Endothelial cell of umbilical vein (primary cell): ENCODE results near the gene TRERF1. TPM values are rescaled to one million over a fixed set of nuclear protein-coding genes. Genes with fewer than 3 reads are reported as not detected.

ENCODE experiments used
- BruUV-seq: library from RNA; stranded (reverse); fragments of 400-500 nt; replicated peaks from 2 replicates; lab custom pipeline; 2021; lab: Mats Ljungman, UMichigan
- CTCF ChIA-PET: fragments of 300-600, 350-600 bp; sonication (Branson Sonifier 250); formaldehyde crosslinking; loops from one replicate; lab custom pipeline; 2021; ENCODE audit warnings: antibody characterized with exemption, inconsistent platforms; lab: Charles Lee
- POLR2A ChIA-PET: fragments of 300-600, 350-600 bp; sonication (Branson Sonifier 250); formaldehyde crosslinking; loops from one replicate; lab custom pipeline; 2021; ENCODE audit warnings: antibody characterized with exemption, inconsistent platforms; lab: Charles Lee
- DNase-seq: peaks from one replicate; pipeline ENCODE4 v3.0.0-alpha.2; 2011; ENCODE audit warnings: low read depth, low spot score
- FAIRE-seq: peaks from 2 replicates; lab custom pipeline; 2011; peaks lifted over from hg19 to GRCh38; lab: Jason Lieb, UNC
- H2AFZ ChIP-seq: 2 replicates; pipeline ENCODE4 v1.6.0; 2012; ENCODE audit warnings: low read depth, low read length, control low read depth, inconsistent platforms
- H3K27ac ChIP-seq: 2 replicates; pipeline ENCODE4 v1.5.1; 2011; ENCODE audit warnings: low read depth, mild to moderate bottlenecking, control low read depth, low read length, moderate library complexity; ENCODE audit not compliant: insufficient read depth
- H3K27me3 ChIP-seq, 2 experiments: 2 replicates each; pipeline versions ENCODE4 v1.6.0 to v1.6.1; 2011; ENCODE audit warnings: low read length in 2 of 2, mixed read lengths in 1 of 2; ENCODE audit not compliant: control insufficient read depth in 2 of 2, insufficient read depth in 2 of 2
- H3K36me3 ChIP-seq, 2 experiments: 2 replicates in 1 of 2; 3 replicates in 1 of 2; pipeline ENCODE4 v1.5.1; 2011; ENCODE audit warnings: low read length in 2 of 2, mild to moderate bottlenecking in 1 of 2, moderate library complexity in 1 of 2; ENCODE audit not compliant: control insufficient read depth in 2 of 2, insufficient read depth in 2 of 2; ENCODE audit errors: extremely low read depth in 1 of 2
- H3K4me1 ChIP-seq: 3 replicates; pipeline ENCODE4 v1.5.1; 2011; ENCODE audit warnings: mild to moderate bottlenecking, low read length; ENCODE audit not compliant: control insufficient read depth, insufficient read depth; ENCODE audit errors: extremely low read depth
- H3K4me2 ChIP-seq: 2 replicates; pipeline ENCODE4 v1.6.1; 2011; ENCODE audit warnings: low read length, control low read depth, mixed read lengths; ENCODE audit not compliant: insufficient read depth
- H3K4me3 ChIP-seq, 3 experiments: fragments of 200-600 bp in 1 of 3; sonication (generic), shearing (Covaris generic) in 1 of 3; replicated peaks in 1 of 3; 2 replicates each; pipeline ENCODE4 v1.5.1; 2011 to 2016; ENCODE audit warnings: control low read depth in 3 of 3, low read length in 3 of 3, mild to moderate bottlenecking in 2 of 3, inconsistent platforms in 1 of 3, low read depth in 1 of 3, moderate library complexity in 1 of 3; ENCODE audit not compliant: insufficient read depth in 1 of 3
- H3K79me2 ChIP-seq: 2 replicates; pipeline ENCODE4 v1.6.0; 2012; ENCODE audit warnings: low read length, inconsistent platforms; ENCODE audit not compliant: control insufficient read depth, insufficient read depth
- H3K9ac ChIP-seq: replicated peaks from 2 replicates; pipeline ENCODE3; 2011; ENCODE audit warnings: low read length, control low read depth; ENCODE audit not compliant: insufficient read depth; ENCODE audit errors: extremely low read depth
- H3K9me1 ChIP-seq: replicated peaks from 3 replicates; pipeline ENCODE4 v1.6.0; 2011; ENCODE audit warnings: mild to moderate bottlenecking, low read length; ENCODE audit not compliant: control insufficient read depth, insufficient read depth; ENCODE audit errors: extremely low read depth
- H3K9me3 ChIP-seq: replicated peaks from 2 replicates; pipeline ENCODE4 v1.5.1; 2012; ENCODE audit warnings: low read length, inconsistent platforms; ENCODE audit not compliant: control insufficient read depth, insufficient read depth
- H4K20me1 ChIP-seq: replicated peaks from 2 replicates; pipeline ENCODE3; 2011; ENCODE audit warnings: mild to moderate bottlenecking, low read length; ENCODE audit not compliant: control insufficient read depth, insufficient read depth; ENCODE audit errors: extremely low read depth
- EZH2 ChIP-seq: IDR thresholded peaks from 2 replicates; pipeline ENCODE4 v1.6.1; 2012; ENCODE audit warnings: borderline replicate concordance, low read depth, mild to moderate bottlenecking, moderate library complexity, low read length, inconsistent platforms; ENCODE audit not compliant: severe bottlenecking
- FOS ChIP-seq: IDR thresholded peaks from 2 replicates; pipeline ENCODE4 v1.6.1; 2011; ENCODE audit warnings: mild to moderate bottlenecking, low read length, moderate library complexity, borderline replicate concordance; ENCODE audit not compliant: insufficient read depth
- GATA2 ChIP-seq: IDR thresholded peaks from 2 replicates; pipeline ENCODE4 v1.7.0; 2011; ENCODE audit warnings: low read depth, mild to moderate bottlenecking, moderate library complexity, mixed read lengths, low read length; ENCODE audit not compliant: insufficient read length, insufficient read depth
- JUN ChIP-seq: IDR thresholded peaks from 2 replicates; pipeline ENCODE4 v1.6.1; 2011; ENCODE audit warnings: borderline replicate concordance, low read depth; ENCODE audit not compliant: insufficient read length, insufficient read depth
- MAX ChIP-seq: IDR thresholded peaks from 2 replicates; pipeline ENCODE4 v1.6.1; 2011; ENCODE audit not compliant: insufficient read depth, insufficient read length
- MYC ChIP-seq: IDR thresholded peaks from one replicate; pipeline ENCODE4 v1.6.1; 2011; ENCODE audit warnings: mild to moderate bottlenecking, low read depth, low read length
- POLR2A ChIP-seq: IDR thresholded peaks from 2 replicates; pipeline ENCODE4 v1.6.1; 2012; ENCODE audit warnings: low read depth, mild to moderate bottlenecking, control low read depth, low read length
- POLR2AphosphoS5 ChIP-seq: IDR thresholded peaks from 2 replicates; pipeline ENCODE4 v1.6.1; 2012; ENCODE audit warnings: low read depth, mild to moderate bottlenecking, control low read depth, low read length, moderate library complexity; ENCODE audit not compliant: insufficient read depth
- dilution Hi-C: fragments of 300-500 bp; cut with MboI; formaldehyde crosslinking; loops from one replicate; pipeline ENCODE4 v1.15.0; 2019; ENCODE audit warnings: low sequenced_read_pairs; ENCODE audit not compliant: extremely low pct_ligation_motif_present
- intact Hi-C: fragments of 100-400 bp; cut with micrococcal nuclease; formaldehyde crosslinking; loops from one replicate; pipeline ENCODE4 v1.10.0; 2022
- polyA plus RNA-seq, 4 experiments: library from polyadenylated mRNA; depleted of rRNA in 3 of 4; stranded (reverse) in 3 of 4; unstranded in 1 of 4; fragments of >200 nt; gene quantifications; 2 replicates each; pipeline versions ENCODE4 v1.2.1 to v1.2.3, GENCODE V29; 2011 to 2012; ENCODE audit warnings: missing spikeins in 1 of 4
- total RNA-seq: library from RNA; stranded (reverse); gene quantifications from 2 replicates; pipeline ENCODE4 v1.2.3, GENCODE V29; 2021
- TF ChIP-seq, protein P1 (sequence below), 2 donors: IDR thresholded peaks; 1 replicate in 1 of 2; 2 replicates in 1 of 2; pipeline ENCODE4 v1.5.1; 2011; ENCODE audit warnings: low read length in 2 of 2, mild to moderate bottlenecking in 2 of 2, moderate library complexity in 2 of 2, control low read depth in 1 of 2, inconsistent platforms in 1 of 2, low read depth in 1 of 2; ENCODE audit not compliant: insufficient read depth in 1 of 2; ENCODE audit errors: extremely low read depth in 1 of 2

TRERF1 gene
- total and polyA plus RNA-seq, 2 donors (not counting 3 experiments of a cell fraction or from before 2014, with no cell fraction given): 0.73 to 5.5 TPM

DNA sequence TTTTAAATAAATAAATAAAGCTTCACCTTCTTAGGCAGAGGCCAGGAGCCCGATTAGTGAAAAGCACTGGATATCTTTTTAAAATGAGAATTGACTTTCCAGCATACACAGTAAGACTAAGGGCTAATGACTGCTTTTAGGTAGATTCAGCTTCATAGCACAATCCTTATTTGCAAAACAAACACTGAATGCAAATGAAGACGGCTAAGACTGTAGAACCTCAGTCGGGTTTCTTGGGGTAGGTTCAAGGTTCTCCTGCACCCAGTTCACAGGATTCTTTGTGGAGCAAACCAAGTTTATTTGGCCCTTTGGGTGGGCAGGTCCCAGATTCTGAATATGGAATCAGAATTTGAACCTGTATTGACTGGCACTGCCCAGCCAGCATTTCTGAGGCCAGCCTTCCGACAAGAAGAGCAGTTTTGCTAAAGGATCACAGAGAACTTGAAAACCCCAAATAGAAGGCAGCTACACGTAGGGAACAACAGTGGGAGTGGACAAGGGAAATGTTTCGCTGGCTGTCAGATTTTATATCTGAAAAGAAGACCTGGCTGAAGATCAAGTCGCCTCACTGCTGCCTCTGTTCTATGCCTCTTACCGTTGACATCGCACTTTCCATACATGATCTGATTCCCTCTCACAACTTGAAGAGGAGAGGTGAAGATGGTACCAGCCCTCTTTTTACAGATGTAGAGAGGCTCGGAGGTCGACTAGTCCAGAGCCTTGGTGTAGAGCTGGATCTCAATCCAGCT lies 8.2 kb downstream of the TRERF1 start:
- DNase-seq (no peak), FAIRE-seq (no peak)
- TF ChIP-seq POLR2AphosphoS5: no peak
- TF ChIP-seq, protein P1, sequence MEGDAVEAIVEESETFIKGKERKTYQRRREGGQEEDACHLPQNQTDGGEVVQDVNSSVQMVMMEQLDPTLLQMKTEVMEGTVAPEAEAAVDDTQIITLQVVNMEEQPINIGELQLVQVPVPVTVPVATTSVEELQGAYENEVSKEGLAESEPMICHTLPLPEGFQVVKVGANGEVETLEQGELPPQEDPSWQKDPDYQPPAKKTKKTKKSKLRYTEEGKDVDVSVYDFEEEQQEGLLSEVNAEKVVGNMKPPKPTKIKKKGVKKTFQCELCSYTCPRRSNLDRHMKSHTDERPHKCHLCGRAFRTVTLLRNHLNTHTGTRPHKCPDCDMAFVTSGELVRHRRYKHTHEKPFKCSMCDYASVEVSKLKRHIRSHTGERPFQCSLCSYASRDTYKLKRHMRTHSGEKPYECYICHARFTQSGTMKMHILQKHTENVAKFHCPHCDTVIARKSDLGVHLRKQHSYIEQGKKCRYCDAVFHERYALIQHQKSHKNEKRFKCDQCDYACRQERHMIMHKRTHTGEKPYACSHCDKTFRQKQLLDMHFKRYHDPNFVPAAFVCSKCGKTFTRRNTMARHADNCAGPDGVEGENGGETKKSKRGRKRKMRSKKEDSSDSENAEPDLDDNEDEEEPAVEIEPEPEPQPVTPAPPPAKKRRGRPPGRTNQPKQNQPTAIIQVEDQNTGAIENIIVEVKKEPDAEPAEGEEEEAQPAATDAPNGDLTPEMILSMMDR (IDR thresholded peaks at IDR 0.05; ENCODE audit: extremely low read depth in 1 of 2, insufficient read depth in 1 of 2, low read depth in 1 of 2, low read length in 2 of 2): no peak
- TF ChIP-seq POLR2A: no peak
- TF ChIP-seq JUN: no peak
- no peak for TF ChIP-seq FOS
- no peak for TF ChIP-seq MYC
- TF ChIP-seq GATA2: no peak
- TF ChIP-seq EZH2: no peak
- TF ChIP-seq MAX: no peak
- Histone ChIP-seq H2AFZ (no peak overlapping the region), H4K20me1 (no peaks in the 10 kb centered on the region), H3K4me3 (no peak overlapping the region), H3K9ac (no peak overlapping the region), H3K4me1 (no peaks in the 10 kb centered on the region), H3K36me3 (no peaks in the 10 kb centered on the region), H3K79me2 (no peaks in the 10 kb centered on the region), H3K9me3 (no peaks in the 10 kb centered on the region), H3K27ac (no peak overlapping the region), H3K4me2 (no peak overlapping the region), H3K9me1 (no peaks in the 10 kb centered on the region), H3K27me3 (peaks cover 0 to 5% of the 10 kb centered on the region in 2 experiments)
- BruUV-seq: no TSS peak
- ChIA-PET CTCF (no interaction called here), POLR2A (no interaction called here)
- intact Hi-C loops: no loop called here
- dilution Hi-C loops: no loop called here
